D341Med (cell line): ENCODE results near the gene TMEM219.
"Not testable (repeated sequence)": the region's sequence is repeated elsewhere in the genome, so short reads cannot be mapped to it uniquely, and the experiment has no call there.

Experiments
- DNase-seq: peaks from one replicate; pipeline ENCODE4 v3.0.0; 2012; ENCODE audit warnings: low spot score

TMEM219 gene

GRCh38 chr16:29961479-29962343 is at the start of gene TMEM219:
Gene TMEM219, plus strand, starts transcription at chr16:29962079. Its CDS starts 1,065 bp downstream, at chr16:29963144.
- DNase-seq = peak; percentile 98

GRCh38 chr16:29912087-29912486 is 49.8 kb upstream of the TMEM219 start:
- no peak for DNase-seq

- DNase-seq = no peak
Measured at GRCh38 chr16:29913514-29913913, 48.4 kb upstream of the TMEM219 start.

GRCh38 chr16:29915590-29916247 is 46.2 kb upstream of the TMEM219 start:
- no peak for DNase-seq

GRCh38 chr16:29916979-29917378 is 44.9 kb upstream of the TMEM219 start:
- no peak for DNase-seq

- no peak for DNase-seq
Measured at GRCh38 chr16:29920288-29921033, 41.4 kb upstream of the TMEM219 start.

- no peak for DNase-seq
Measured at GRCh38 chr16:29921034-29921385, 40.9 kb upstream of the TMEM219 start.

- DNase-seq = no peak
Measured at GRCh38 chr16:29922326-29922725, 39.6 kb upstream of the TMEM219 start.

- no peak for DNase-seq
Measured at GRCh38 chr16:29922986-29923501, 38.8 kb upstream of the TMEM219 start.

- peak; percentile 29 for DNase-seq
Measured at GRCh38 chr16:29925105-29925756, 36.6 kb upstream of the TMEM219 start.

- DNase-seq = peak; percentile 98
Measured at GRCh38 chr16:29925781-29926710, 35.8 kb upstream of the TMEM219 start, which contains the start of gene KCTD13. Gene KCTD13, minus strand, starts transcription at chr16:29926226. Its CDS starts 193 bp downstream, at chr16:29926033.

GRCh38 chr16:29926711-29927052 is 35.2 kb upstream of the TMEM219 start:
- DNase-seq = peak; percentile 39

- DNase-seq = no peak
Measured at GRCh38 chr16:29927070-29927905, 34.6 kb upstream of the TMEM219 start.

- DNase-seq = not testable (repeated sequence)
Measured at GRCh38 chr16:29931750-29932149, 30.1 kb upstream of the TMEM219 start.

GRCh38 chr16:29940656-29941055 is 21.2 kb upstream of the TMEM219 start:
- no peak for DNase-seq

GRCh38 chr16:29943846-29944799 is 17.8 kb upstream of the TMEM219 start:
- DNase-seq = peak; percentile 61

GRCh38 chr16:29947897-29948296 is 14.0 kb upstream of the TMEM219 start:
- no peak for DNase-seq

GRCh38 chr16:29950806-29951461 is 10.9 kb upstream of the TMEM219 start:
- no peak for DNase-seq
